ENCODE results near the gene RAB30. TPM values are rescaled to one million over a fixed set of nuclear protein-coding genes. Genes with fewer than 3 reads are reported as not detected.

Gene RAB30, protein sequence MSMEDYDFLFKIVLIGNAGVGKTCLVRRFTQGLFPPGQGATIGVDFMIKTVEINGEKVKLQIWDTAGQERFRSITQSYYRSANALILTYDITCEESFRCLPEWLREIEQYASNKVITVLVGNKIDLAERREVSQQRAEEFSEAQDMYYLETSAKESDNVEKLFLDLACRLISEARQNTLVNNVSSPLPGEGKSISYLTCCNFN
- 8.8 TPM for total RNA-seq

DNA sequence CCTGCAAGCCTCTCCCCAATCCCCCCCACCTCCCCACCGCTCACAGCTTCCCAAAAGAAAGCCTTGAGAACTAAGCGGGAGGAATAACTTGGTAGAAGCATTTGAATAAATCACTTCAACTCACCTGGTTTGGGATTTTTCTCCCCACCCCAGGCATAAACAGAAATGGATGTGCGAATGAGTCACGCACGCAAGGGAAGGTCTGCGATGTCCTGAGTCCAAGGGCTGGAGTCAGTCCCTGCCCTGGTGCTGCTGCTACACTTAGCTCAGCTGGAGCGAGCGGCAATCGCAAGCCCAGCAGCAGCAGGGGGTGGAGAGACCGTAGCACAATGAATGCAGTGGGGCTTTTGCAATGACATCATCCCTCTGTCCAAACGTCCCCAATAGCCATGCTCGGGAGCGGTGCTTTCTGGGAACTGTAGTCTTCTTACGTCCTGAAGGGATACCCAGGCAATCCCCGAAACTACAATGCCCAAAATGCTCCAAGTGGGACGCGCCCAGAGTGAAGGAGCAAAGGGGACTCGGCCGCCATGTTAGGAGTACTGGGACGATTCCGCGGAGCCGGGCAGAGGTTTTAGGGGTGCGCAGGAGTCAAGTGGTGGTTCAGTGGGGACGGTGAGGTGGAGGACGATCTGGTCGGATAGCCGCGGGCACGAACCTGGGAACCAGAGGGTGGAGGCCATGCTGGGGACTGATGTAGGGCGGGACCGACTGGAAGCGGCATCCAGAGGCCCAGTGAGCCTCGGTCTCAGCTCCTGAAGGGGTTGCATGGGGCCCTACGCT, at the start of gene RAB30:
Gene RAB30, minus strand, starts transcription at position 331 of the 783 bp plus-strand sequence. CDS start 74,581 bp downstream, outside the sequence.
- ATAC-seq, result peak; percentile 95
- peak; percentile 98 for DNase-seq (ENCODE audit: low spot score)

DNA sequence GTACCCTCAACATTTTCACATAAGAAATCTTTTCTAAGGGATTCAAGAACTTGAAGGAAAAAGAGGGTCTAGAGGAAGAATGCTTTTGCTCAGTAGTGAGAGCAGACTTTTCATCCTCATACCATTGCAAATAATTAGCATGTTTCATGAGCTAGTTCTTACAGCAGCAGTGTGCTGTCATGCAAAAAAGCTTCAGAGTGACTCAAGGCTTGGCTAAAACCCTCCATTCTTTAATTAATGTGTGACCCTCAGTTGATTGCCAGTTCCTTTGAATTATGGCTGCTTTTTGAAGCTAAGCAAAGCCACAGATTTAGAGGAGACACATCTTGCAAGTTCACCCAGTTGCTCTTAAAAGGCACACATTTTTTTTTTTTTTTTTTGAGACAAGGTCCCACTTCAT, 48.6 kb upstream of the RAB30 start:
- ATAC-seq (no peak), DNase-seq (ENCODE audit: low spot score) (no peak)

DNA sequence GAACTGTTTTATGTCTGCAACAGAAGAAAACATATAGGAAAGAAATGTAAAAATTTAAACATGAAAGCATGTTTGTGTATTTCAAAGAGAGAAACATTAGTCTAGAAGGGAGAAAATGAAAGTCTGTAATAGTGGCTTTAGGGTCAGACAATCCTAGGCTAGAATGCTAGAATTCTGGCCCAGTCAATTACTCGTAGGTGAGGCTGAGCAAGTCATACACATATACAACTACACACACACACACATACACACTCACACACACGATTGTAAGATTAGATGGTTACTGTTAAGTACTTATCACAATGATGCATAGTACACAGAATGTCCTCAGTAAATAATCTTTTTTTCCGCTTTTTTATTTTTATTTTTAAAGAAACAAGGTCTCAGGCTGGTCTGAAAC, 47.5 kb upstream of the RAB30 start:
- no peak for ATAC-seq
- DNase-seq (ENCODE audit: low spot score), result no peak

DNA sequence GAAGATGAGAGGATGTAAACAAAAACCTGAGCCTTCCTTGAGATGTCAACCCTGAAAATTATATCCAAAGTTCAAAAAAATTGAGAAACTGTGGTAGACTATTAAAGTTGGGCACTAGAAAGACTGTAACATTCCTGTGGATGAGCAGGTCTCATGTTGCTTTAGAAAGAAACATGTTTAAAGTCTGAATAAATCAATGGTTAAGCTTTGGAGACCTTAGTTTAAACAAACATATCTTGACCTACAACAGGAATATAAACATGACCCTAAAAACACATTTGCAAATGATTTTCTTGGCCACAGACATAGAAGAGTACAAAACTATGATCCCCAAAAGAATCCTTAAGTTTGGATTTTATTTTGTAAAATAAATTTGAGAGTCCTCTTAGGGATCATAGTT, 47.1 kb upstream of the RAB30 start:
- peak; percentile 23 for ATAC-seq
- DNase-seq (ENCODE audit: low spot score), result no peak

DNA sequence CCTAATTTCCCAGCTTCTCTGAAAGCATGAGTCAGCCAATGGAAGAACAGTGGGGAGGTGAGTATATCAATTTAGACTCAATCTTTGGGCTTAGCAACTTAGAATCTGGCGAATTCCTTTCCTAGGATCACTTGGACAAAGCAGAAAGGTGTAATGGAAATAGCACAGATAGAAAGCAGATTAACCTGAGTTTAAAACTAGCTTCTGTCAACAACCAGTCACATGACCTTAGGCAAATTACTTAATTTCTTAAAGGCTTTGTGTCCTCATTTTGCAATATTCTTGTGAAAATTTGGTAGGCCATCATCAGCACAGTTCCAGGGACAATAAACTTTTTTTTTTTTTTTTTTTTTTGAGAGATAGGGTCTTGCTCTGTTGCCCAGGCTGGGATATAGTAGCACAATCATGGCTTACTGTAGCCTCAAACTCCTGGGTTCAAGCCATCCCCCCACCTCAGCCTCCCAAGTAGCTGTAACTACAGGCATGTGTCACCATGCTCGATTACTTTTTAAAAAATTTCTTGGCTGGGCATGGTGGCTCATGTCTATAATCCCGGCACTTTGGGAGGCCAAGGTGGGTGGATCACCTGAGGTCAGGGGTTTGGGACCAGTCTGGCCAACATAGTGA, 44.4 kb upstream of the RAB30 start:
- peak; percentile 50 for ATAC-seq
- no peak for DNase-seq (ENCODE audit: low spot score)

DNA sequence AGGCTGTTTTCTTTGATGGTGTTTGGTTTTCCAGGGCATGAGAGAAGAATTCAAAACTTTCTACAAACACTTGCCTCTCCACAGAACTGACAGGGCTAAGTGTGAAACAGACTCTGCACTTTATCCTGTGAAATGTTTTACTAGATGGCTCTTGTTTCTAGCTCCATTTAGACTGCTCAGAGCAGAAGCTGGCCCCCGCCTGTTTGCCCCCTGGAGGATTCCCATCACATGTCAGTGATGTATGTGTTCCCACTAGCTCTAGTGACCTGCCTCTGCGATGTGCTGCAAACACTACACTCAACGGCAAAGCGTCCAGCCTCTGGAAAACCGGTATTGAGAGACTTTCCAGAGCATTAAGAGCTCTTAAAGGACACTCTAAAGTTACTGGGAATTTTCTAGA, 43.9 kb upstream of the RAB30 start:
- ATAC-seq, result peak; percentile 55
- DNase-seq (ENCODE audit: low spot score), result no peak

DNA sequence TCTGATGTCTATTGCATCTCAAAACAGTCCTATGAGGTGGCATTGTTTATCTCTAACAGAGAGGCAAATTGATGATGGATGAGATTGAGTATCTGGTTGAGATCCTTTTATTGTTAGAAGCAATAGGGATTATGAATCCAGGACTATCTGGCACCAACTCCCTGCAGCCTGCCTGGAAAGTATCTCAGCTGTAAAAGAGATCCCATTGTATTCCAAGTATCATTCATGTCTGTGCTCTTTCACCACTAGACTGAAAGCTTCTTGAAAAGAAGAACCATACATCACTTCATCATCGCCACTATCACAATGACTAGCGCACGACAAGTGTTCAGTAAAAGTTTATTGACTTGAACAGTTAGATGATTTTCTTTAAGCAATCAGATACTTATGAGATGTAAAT, 43.3 kb upstream of the RAB30 start:
- ATAC-seq, result no peak
- no peak for DNase-seq (ENCODE audit: low spot score)

DNA sequence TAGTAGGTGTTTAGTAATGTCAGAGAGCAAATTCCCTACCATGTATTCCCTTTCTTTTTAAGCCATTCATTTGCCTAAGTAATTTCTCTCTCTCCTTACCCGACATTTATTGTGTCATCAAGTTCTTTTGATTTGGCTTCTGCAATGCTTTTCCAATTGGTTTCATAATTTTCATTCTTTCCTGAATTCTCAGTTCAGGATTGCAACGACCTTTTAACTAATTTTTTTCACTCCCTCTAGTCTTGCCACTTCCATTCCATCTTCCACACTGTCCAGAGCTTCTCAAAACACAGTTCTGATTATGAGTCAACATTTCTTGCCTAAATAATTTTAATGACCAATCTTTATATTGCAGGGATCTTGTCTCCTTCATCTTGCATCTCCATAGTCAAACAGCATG, 41.2 kb upstream of the RAB30 start:
- DNase-seq (ENCODE audit: low spot score) (no peak), ATAC-seq (no peak)

DNA sequence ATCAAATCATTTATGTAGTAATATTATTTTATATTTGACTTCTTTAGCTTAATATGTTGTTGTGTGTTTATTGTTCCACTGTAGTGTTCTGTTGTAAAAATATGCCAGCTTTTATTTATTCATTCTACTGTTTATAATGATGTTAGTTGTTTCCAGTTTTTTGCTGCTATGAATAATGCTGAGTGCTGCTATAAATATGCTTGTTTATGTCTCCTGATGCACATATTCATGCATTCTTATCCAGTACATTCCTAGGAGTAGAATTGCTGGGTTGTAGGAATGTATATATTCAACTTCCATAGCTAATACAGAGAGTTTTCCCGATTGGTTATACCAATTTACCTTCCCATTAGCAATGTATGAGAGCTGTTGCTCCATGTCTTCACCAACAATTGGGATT, 33.5 kb upstream of the RAB30 start:
- ATAC-seq (no peak), DNase-seq (ENCODE audit: low spot score) (no peak)

DNA sequence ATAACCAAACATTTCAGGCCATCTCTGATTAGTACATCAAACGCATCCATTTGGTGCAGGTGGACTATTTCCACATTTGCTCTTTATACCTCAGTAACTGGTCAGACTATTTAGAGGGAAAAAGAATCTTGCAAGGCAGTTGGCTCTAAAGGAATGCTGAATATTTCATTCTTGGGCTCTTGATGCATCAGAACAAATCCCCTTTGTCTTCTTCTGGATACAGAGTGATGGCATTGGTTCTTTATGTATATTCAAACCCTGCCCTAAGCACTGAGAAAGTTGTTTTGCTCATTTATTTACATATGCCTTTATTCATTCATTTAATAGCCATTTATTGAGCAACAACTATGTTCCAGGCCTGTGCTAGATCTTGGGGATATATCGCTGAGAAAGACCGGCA, 31.1 kb upstream of the RAB30 start:
- DNase-seq (ENCODE audit: low spot score) (no peak), ATAC-seq (no peak)

DNA sequence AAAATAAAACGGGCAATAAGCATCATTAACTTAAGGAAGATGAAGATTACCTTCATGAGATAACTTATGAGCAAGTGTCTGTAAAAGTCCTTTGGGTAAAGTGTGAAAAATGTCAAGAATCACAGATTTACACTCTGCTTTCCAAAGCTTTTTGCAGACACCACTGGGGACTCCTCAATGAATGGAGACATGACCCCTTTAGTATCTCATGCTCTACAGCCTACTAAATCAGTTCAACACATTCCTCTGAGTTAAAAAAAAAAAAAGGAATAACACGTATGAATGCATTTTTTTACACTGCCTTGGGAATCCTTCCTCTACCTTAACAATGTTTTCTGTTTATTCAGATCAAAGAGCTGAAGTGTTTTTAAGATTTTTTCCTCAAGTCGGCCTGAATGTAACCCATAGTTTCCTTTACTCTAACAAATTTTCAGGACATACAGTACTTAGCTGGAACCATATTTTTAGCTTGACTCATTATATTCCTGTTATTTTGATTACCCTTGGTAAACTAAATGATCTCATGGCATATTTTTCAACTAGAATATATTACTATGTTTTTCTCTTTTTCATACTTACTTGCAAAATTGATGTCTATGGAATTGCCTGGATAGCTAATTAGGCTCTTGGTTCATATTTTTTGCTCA, 25.9 kb upstream of the RAB30 start:
- ATAC-seq (no peak), DNase-seq (ENCODE audit: low spot score) (no peak)

DNA sequence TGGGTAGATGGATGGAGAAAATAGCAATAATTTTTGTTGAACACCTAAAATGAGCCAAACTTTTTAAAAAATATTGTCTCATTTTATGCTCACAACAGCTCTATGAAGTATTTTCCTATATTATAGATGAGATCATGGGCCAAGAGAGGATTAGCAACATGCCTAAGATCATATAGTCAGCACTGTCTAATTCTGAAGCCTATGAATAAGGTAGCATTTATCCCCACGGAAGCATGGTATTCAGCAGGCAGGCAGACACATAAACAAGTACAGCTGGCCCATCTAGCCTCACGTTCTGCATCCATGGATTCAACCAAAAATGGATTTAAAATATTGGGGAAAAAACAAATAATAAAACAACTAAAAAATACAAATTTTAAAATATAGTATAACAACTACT, 21.9 kb upstream of the RAB30 start:
- DNase-seq (ENCODE audit: low spot score) (no peak), ATAC-seq (no peak)

DNA sequence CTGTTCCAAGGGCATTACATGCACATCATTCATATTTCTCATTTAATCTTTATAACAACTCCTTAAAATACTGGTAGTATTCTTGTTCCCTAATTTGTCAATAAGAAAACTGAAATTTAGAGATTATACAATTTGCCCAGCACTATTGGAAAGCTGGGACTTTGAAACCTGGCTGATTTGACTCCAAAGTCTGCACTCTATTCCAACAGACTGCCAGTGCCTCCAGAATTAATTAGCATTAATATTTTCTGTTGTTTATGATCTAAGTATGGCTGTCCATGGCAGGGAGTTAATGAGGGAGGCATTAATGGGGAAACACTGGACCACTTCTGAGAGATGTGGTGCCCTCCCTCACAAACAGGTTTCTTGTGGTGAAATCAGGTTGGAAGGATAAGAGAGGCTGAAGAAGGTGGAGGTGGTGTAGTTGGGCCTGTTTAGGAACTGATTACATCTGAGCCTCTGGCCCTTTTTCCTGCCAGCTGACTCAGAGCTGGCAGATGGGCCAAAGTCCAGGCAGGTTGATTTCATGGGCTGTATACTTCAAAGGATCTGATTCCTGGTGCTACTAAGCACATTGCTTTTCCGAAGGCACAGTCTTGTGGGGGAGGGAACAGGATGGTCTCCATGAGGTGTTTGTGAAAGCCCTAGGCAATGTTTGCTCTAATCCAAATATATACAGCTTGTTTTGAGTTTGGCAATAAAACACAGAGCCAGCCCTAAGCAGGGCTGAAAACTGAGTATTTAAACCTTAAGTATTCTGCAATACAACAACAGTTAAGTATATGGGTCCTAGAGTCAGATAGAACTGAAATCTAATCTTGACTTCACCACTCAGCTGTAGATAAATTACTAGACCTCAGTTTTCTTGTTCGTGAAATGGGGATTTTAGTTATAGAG, 21.0 kb upstream of the RAB30 start:
- ATAC-seq, result peak; percentile 97
- peak; percentile 81 for DNase-seq (ENCODE audit: low spot score)

DNA sequence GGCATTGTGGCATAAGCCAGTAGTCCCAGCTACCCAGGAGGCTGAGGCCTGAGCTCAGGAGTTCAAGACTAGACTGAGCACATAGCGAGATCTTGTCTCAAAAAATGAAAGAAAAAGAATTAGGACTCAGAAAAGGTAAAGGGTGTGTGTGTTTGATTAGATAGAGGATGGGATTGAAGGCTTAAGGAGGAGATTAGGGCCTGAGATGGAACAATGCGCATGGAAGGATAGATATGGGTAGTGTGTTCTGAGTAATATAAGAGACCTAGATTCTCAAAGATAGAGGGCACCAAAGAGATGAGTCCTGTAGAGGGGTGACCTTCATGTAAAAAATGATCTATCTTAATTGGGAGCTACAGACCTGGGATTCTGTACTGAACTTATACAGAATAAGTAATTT, 17.3 kb upstream of the RAB30 start:
- no peak for ATAC-seq
- no peak for DNase-seq (ENCODE audit: low spot score)

DNA sequence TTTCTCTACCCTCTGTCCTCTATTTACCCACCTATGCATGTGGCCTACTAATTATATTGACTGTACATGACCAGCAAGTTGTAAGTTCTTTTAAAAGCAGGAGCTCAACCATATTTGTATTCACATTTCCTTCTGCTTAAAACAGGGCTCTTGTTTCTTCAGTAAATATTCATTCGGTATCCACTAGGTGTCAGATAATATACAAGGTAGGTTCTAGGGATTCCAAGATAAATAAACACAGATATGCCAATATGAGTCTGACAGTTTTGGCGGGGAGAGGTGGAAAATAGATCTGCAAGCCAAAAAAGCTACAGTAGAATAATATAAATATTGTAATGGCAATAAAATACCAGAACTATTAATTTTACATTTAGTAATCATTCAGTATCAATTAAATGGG, 15.3 kb upstream of the RAB30 start:
- DNase-seq (ENCODE audit: low spot score) (no peak), ATAC-seq (peak; percentile 78)

DNA sequence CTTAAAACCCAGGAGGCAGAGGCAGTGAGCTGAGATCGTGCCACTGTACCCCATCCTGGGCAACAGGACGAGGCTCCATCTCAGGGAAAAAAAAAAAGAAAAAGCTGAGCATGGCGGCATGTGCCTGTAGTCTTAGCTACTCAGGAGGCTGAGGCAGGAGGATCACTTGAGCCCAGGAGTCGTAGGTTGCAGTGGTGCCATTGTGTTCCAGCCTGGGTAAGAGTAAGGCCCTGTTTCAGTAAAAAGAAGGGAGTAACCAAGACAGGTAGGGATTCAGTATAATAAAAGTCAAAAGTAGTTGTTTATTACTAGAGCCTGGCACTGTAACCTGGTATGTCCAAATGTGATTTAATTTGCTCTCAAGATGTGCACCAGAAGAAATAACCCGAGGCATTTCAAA, 8.1 kb upstream of the RAB30 start:
- DNase-seq (ENCODE audit: low spot score) (no peak), ATAC-seq (no peak)

DNA sequence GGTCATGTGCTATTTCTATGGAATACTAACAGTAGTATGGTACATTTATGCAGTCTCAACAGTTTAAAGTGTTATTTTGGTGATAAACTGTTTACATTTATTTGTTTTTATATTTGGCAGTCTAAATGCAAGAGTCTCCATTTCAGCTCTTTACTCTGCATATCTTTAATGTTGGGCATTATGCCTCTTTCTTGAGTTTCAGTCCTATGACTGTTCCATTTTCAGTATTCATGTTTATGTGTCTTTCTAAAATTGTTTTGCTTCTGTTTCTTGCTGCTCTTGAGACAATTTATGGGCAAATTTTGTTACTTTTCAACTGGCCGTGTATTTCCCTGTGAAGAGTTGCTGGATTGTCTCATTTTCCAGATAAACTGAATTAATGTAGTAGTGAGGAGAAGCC, 6.6 kb upstream of the RAB30 start:
- DNase-seq (ENCODE audit: low spot score), result no peak
- ATAC-seq, result no peak

DNA sequence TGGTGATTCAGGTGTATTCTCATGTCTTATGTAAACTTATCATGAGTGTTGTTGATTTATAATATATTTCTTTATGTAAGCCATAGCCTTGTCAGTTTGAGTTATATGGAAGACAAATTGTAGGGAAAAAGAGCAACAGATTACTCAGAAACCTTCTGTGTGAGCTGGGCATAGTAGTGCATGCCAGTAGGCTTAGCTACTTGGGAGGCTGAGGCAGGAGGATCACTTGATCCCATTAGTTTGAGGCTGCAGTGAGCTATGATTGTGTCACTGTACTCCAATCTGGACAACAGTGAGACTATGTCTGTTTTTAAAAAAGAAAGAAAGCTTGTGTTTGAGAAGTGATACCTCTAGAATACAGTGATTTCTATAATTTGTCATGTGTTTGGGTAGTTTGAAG, 2.2 kb upstream of the RAB30 start:
- DNase-seq (ENCODE audit: low spot score) (no peak), ATAC-seq (no peak)

DNA sequence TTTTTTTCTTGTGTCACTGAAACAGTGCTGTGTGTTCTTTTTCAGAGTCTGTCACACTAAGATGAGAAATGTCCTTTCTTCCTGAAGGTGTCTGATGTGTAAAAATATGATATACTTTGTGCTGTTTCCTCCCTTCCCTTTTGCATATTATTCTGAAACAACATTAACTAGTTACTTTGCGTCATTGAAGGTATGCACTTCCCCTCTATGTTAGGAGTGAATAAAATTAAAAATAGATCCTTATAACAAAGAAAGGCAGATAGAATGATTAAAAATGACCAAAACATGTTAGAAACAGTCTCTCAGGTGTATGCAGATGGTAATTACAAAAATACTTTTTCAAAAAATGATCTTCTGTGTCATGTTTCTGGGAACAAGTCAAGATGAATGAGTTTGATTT, 1.6 kb upstream of the RAB30 start:
- ATAC-seq (no peak), DNase-seq (ENCODE audit: low spot score) (no peak)

DNA sequence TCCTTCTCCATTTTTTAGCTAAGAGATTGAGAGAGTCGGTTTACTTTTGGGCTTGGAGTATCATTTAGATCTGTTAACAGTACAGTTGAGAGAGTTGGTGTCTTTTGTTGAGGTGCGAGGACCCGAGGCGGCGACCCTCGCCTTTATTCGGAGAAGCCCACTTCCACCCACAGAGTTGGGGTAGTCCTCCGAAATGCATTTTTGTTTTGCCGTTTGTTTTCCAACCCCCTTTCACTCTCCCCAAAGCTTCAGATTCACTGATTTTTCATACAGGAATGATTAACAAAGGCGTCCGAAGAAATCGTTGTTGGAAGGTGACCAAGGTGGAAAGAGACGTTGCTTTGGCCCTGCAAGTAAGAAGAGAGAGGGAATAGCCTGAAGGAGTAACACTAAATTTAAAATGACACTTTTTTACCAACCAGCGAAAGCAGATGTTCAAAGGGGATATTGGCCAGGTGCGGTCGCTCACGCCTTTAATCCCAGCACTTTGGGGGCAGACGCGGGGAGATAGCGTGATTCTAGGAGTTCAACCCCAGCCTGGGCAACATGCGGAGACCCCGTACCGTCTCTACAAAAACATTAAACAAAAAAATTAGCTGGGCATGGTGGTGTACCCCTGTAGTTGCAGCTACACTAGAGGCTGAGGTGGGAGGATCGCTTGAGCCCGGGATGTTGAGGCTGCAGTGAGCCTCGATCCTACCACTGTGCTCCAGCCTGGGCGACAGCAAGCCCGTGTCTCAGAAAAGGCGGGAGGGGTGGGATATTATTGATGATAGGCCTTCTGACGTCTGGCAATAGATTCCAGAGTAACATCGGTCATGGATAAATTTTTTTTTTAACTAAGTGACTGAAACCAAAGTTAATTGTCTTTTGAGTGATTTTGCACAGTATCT, 899 bp upstream of the RAB30 start:
- ATAC-seq (no peak), DNase-seq (ENCODE audit: low spot score) (no peak)

Data from left lobe of liver (tissue), 2 donors.